ENCODE measurements around the gene LATS1.

DNA sequence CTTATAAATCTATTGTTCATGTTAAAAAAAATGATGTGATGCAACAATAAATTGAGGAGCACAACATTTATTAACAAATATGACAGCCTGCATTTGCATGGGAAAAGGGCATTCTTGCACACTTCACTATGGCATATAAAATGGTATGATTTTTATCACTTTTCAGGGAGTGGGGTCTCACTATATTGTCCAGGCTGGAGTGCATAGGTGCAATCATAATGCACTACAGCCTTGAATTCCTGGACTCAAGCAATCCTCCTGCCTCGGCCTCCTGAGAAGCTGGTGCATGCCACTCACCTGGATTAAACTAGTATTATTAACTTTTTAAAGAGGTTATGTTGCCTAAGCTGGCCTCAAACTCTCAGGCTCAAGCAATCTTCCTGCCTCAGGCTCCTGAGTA is 17.0 kb upstream of the LATS1 start:
- TF ChIP-seq POLR2AphosphoS5 (IDR thresholded peaks at IDR 0.05; ENCODE audit: low read depth, low read length) (no peak), POLR2A (IDR thresholded peaks at IDR 0.05; ENCODE audit: low read depth, low read length) (no peak), TAF1 (IDR thresholded peaks at IDR 0.05; ENCODE audit: borderline replicate concordance, low read depth, low read length) (no peak)

All from GM12892 (cell line).